Astrocyte of the cerebellum (primary cell): ENCODE measurements around the gene ALCAM.

Experiments
- DNase-seq: peaks from one replicate; pipeline ENCODE4 v3.0.0-alpha.2; 2011; ENCODE audit warnings: low read depth
- H3K4me3 ChIP-seq: 2 replicates; pipeline ENCODE4 v1.5.1; 2011; ENCODE audit warnings: mild to moderate bottlenecking, low read depth, low read length, moderate library complexity
- in situ Hi-C: cut with HindIII; loops from 2 replicates; pipeline ENCODE4 v1.10.0; 2017; ENCODE audit warnings: low sequenced_read_pairs
- TF ChIP-seq, protein P1 (sequence below): IDR thresholded peaks from 2 replicates; pipeline ENCODE4 v1.5.1; 2012; ENCODE audit warnings: low read length, low read depth, moderate library complexity, mild to moderate bottlenecking; ENCODE audit errors: missing control alignments

Gene ALCAM

DNA sequence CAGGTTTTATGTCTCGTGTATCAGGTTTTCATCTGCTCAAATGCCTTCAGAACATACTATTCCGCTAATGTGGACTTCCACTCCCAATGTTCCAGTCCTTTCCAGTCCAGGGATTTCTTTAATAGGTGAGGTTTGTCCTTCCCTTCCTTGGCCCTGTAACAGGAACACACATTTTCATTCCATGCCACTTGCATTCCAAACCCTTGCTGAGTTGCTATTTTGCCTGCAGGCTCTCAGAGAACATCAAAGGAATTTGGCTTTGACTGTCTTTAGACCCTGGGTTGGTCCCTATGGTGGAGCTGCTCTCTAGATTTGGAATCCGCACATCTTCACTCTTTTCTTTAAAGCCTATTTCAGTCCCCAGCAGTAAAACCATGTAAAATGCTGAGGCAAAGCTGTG is 12.3 kb upstream of the ALCAM start:
- H3K4me3 ChIP-seq: peak overlapping the region; percentile 41
- TF ChIP-seq, protein P1, sequence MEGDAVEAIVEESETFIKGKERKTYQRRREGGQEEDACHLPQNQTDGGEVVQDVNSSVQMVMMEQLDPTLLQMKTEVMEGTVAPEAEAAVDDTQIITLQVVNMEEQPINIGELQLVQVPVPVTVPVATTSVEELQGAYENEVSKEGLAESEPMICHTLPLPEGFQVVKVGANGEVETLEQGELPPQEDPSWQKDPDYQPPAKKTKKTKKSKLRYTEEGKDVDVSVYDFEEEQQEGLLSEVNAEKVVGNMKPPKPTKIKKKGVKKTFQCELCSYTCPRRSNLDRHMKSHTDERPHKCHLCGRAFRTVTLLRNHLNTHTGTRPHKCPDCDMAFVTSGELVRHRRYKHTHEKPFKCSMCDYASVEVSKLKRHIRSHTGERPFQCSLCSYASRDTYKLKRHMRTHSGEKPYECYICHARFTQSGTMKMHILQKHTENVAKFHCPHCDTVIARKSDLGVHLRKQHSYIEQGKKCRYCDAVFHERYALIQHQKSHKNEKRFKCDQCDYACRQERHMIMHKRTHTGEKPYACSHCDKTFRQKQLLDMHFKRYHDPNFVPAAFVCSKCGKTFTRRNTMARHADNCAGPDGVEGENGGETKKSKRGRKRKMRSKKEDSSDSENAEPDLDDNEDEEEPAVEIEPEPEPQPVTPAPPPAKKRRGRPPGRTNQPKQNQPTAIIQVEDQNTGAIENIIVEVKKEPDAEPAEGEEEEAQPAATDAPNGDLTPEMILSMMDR: no peak
- in situ Hi-C loops: loop anchor here (25.0 kb wide), 1 partner anchor 717 kb away; no protein-coding TSS in a partner anchor
- no peak for DNase-seq

- TF ChIP-seq, protein P1: no peak
- no peak for DNase-seq
- in situ Hi-C loops: loop anchor here (25.0 kb wide), 1 partner anchor 718 kb away; no protein-coding TSS in a partner anchor
- H3K4me3 ChIP-seq: no peak overlapping the region
Measured at GRCh38 chr3:105355408-105356061, 11.2 kb upstream of the ALCAM start.

- TF ChIP-seq, protein P1: no peak
- DNase-seq: no peak
- in situ Hi-C loops: loop anchor here (25.0 kb wide), 1 partner anchor 719 kb away; no protein-coding TSS in a partner anchor
- no peak overlapping the region for H3K4me3 ChIP-seq
Measured at GRCh38 chr3:105356396-105356795, 10.3 kb upstream of the ALCAM start.

GRCh38 chr3:105356988-105357387 is 9.7 kb upstream of the ALCAM start:
- TF ChIP-seq, protein P1: no peak
- in situ Hi-C loops: loop anchor here (25.0 kb wide), 1 partner anchor 720 kb away; no protein-coding TSS in a partner anchor
- no peak overlapping the region for H3K4me3 ChIP-seq
- no peak for DNase-seq

DNA sequence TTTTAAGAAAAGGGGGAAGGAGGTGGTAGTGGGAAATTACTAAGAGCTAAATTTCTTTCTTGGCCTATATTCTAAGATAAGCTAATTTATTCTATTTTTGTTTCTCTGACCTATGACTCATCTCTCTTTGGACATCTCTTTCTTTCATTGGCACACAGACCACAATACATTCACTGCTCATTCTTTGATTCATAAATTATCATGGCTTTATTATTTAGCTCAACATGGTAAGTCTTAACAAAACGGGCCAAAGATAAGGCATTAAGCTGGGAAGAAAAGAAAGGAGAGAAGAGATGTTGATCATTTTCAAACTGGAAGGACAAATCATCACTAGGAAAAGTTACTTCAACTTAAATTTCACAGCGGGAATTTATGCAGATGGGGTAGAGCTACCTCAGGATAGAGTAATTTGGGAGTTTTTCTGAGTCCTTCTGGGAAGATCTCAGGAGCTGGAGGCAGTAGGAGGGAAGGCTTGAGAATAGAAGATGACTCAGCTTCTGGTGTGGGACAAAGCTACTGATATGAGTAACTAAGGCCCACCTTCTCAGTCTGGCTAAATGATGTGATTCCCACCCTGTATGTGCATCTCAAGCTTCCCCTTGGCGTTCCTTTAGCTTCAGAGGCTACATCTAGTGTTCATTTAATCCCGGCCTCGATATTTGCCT is 7.5 kb upstream of the ALCAM start:
- DNase-seq: no peak
- in situ Hi-C loops: loop anchor here (25.0 kb wide), 1 partner anchor 722 kb away; no protein-coding TSS in a partner anchor
- TF ChIP-seq, protein P1: no peak

GRCh38 chr3:105360003-105360402 is 6.7 kb upstream of the ALCAM start:
- TF ChIP-seq, protein P1: no peak
- no peak overlapping the region for H3K4me3 ChIP-seq
- in situ Hi-C loops: loop anchor here (25.0 kb wide), 1 partner anchor 723 kb away; no protein-coding TSS in a partner anchor
- no peak for DNase-seq

More for the DNA sequence above, 7.5 kb upstream of the ALCAM start:
- H3K4me3 ChIP-seq: no peak overlapping the region
